Nephron progenitor cell (in vitro differentiated cells): ENCODE data around the gene SPDYE16.
A peak's percentile ranks its signal among the peaks of the same experiment; 100 is the strongest.
"Not testable (repeated sequence)": the region's sequence is repeated elsewhere in the genome, so short reads cannot be mapped to it uniquely, and the experiment has no call there.

Experiments used
- DNase-seq: peaks from one replicate; pipeline ENCODE4 v3.0.0; 2021
- H3K27ac Mint-ChIP-seq: 2 replicates; pipeline ENCODE4 v1.8.0; 2021; ENCODE audit warnings: mild to moderate bottlenecking, moderate library complexity, mixed read lengths
- H3K27me3 Mint-ChIP-seq: 2 replicates; pipeline ENCODE4 v1.8.0; 2021; ENCODE audit warnings: mild to moderate bottlenecking, low read depth, mixed read lengths; ENCODE audit not compliant: poor library complexity
- H3K36me3 Mint-ChIP-seq: 2 replicates; pipeline ENCODE4 v1.8.0; 2021; ENCODE audit warnings: low read depth, mixed read lengths
- H3K4me1 Mint-ChIP-seq: 2 replicates; pipeline ENCODE4 v1.8.0; 2021; ENCODE audit warnings: mixed read lengths
- H3K4me3 Mint-ChIP-seq: 2 replicates; pipeline ENCODE4 v1.8.0; 2021; ENCODE audit warnings: mild to moderate bottlenecking, moderate library complexity, mixed read lengths
- H3K9me3 Mint-ChIP-seq: 2 replicates; pipeline ENCODE4 v1.8.0; 2021; ENCODE audit warnings: mild to moderate bottlenecking, moderate library complexity, mixed read lengths

The SPDYE16 gene, protein sequence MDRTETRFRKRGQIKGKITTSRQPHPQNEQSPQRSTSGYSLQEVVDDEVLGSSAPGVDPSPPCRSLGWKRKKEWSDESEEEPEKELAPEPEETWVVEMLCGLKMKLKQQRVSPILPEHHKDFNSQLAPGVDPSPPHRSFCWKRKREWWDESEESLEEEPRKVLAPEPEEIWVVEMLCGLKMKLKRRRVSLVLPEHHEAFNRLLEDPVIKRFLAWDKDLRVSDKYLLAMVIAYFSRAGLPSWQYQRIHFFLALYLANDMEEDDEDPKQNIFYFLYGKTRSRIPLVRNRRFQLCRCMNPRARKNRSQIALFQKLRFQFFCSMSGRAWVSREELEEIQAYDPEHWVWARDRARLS

DNA sequence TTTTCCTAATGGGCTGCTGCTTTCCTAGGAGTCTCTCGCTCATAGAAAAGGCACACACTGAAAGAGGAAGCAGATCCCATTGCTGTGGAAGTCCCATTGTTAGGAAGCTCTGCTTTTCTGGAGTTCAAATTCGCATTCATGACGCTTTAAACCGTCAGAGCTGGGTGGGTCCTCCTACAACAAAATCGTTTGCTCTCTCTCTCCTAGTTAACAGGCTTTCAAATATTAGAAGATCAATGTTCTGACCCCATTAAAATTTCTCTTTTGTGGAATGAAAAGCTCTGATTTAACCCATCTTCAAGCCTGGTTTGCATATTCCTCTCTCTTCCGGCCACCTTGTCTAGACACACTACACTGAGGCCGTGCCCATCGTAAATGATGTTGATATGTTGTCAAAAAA lies at the start of gene SPDYE16:
Gene SPDYE16 (minus strand): TSS at position 101 of the 400 bp plus-strand sequence. CDS start 1,838 bp downstream, outside the sequence.
- H3K4me1 Mint-ChIP-seq, H3K27me3 Mint-ChIP-seq, DNase-seq, H3K27ac Mint-ChIP-seq, H3K4me3 Mint-ChIP-seq, H3K9me3 Mint-ChIP-seq, H3K36me3 Mint-ChIP-seq: not testable (repeated sequence)

DNA sequence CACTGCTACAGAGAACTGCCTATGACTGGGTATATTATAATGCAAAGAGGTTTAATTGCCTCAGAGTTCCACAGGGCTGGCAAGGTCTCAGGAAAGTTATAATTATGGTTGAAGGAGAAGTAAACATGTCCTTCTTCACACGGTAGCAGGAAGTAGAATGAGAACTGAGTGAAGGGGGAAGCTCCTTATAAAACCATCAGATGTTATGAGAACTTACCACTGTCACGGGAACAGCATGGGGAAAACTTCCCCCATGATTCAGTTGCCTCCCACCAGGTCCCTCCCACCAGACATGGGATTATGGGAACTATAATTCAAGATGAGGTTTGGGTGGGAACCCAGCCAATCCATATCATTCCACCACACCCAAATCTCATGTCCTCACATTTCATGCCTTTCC lies 49.6 kb upstream of the SPDYE16 start:
- not testable (repeated sequence) for H3K4me1 Mint-ChIP-seq, H3K4me3 Mint-ChIP-seq, H3K27ac Mint-ChIP-seq, H3K27me3 Mint-ChIP-seq, DNase-seq
- peaks cover 56% of the 10 kb centered on the region for H3K36me3 Mint-ChIP-seq
- peaks cover 44% of the 10 kb centered on the region for H3K9me3 Mint-ChIP-seq

- not testable (repeated sequence) for DNase-seq, H3K4me1 Mint-ChIP-seq, H3K27me3 Mint-ChIP-seq, H3K4me3 Mint-ChIP-seq, H3K27ac Mint-ChIP-seq
- Mint-ChIP-seq H3K36me3 (peaks cover 61% of the 10 kb centered on the region), H3K9me3 (peaks cover 36% of the 10 kb centered on the region)
Observed at GRCh38 chr7:76591602-76592304, 48.7 kb upstream of the SPDYE16 start.

DNA sequence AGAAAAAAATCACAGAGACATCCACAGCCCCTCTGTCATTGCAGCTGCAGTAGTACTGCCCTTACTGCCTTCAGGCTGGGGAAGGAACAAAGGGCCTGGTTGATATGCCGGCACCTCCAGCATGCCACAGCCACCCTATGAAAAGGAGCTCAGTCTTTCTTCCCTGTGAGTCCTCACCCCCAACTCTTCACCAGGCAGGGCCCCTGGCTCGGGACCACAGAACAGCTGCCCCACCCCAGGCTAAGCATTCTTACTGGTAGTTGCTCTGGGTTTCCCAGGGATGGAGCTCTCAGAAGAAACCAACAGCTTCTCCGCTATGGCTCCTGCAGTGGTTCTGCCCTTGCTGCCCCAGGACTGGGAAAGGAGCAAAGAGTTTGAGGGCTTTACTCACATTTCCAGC lies 47.9 kb upstream of the SPDYE16 start:
- DNase-seq, H3K27ac Mint-ChIP-seq, H3K4me3 Mint-ChIP-seq, H3K4me1 Mint-ChIP-seq, H3K27me3 Mint-ChIP-seq: not testable (repeated sequence)
- Mint-ChIP-seq H3K9me3 (peaks cover 29% of the 10 kb centered on the region), H3K36me3 (peaks cover 56% of the 10 kb centered on the region)

DNA sequence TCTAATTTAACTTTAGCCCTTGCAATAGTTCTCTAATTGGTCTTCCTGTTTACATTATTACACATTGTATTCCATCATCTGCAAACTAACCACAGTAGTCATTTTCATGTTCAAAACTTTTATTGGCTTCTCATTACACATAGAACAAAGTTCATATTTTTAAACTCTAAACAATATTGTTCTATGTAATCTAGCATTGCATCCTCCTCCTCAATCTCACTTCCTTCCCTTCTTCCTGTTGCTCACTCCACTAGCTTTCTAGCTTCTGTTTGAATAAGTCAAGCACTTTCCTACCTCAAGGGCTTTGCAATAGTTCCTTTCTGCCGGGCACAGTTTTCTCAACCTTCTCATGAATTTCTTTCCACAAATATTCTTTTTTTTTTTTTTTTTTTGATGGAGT lies 45.5 kb upstream of the SPDYE16 start:
- not testable (repeated sequence) for H3K27ac Mint-ChIP-seq, H3K9me3 Mint-ChIP-seq, DNase-seq, H3K4me1 Mint-ChIP-seq, H3K27me3 Mint-ChIP-seq, H3K4me3 Mint-ChIP-seq
- peaks cover 50% of the 10 kb centered on the region for H3K36me3 Mint-ChIP-seq

DNA sequence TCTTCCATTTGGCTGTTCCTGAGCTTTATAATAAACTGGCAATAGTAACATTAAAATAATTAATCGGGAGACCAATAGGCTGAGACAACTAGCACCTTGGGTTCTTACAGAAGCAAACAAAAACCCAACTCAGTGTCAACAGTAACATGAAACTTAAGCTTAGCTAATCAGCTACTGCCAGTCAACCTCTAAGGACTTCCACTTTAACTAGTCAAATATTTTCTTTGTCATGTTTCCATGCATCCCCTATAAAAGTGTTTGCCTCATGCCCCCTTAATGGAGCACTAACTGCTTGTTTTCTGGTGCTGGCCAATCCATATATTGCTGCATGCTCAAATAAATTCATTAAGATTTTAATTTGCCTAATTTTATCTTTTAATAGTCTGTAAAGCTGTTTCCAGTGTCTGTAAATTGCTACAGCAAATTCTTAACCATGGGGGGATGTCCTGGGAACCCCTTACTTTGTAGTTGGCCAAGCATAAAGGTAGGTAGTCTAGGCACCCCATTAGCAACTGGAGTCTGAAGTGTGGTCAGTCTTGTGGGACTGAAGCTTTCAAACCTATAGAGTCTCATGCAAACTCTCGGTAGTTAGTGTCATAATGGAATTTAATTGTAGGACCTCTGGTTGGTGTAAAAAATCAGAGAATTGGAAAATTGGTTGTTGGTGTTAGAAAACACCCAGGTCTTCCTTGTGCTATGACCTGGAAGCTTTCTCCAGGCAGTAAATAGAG lies 43.7 kb upstream of the SPDYE16 start:
- not testable (repeated sequence) for H3K4me1 Mint-ChIP-seq, H3K9me3 Mint-ChIP-seq, H3K4me3 Mint-ChIP-seq, H3K27ac Mint-ChIP-seq, H3K27me3 Mint-ChIP-seq, DNase-seq
- H3K36me3 Mint-ChIP-seq = peaks cover 40% of the 10 kb centered on the region

GRCh38 chr7:76583636-76584281 lies 40.7 kb upstream of the SPDYE16 start:
- H3K27ac Mint-ChIP-seq = peak overlapping the region; percentile 60
- peaks cover 34% of the 10 kb centered on the region for H3K36me3 Mint-ChIP-seq
- H3K4me3 Mint-ChIP-seq, H3K9me3 Mint-ChIP-seq, DNase-seq, H3K27me3 Mint-ChIP-seq, H3K4me1 Mint-ChIP-seq: not testable (repeated sequence)

DNA sequence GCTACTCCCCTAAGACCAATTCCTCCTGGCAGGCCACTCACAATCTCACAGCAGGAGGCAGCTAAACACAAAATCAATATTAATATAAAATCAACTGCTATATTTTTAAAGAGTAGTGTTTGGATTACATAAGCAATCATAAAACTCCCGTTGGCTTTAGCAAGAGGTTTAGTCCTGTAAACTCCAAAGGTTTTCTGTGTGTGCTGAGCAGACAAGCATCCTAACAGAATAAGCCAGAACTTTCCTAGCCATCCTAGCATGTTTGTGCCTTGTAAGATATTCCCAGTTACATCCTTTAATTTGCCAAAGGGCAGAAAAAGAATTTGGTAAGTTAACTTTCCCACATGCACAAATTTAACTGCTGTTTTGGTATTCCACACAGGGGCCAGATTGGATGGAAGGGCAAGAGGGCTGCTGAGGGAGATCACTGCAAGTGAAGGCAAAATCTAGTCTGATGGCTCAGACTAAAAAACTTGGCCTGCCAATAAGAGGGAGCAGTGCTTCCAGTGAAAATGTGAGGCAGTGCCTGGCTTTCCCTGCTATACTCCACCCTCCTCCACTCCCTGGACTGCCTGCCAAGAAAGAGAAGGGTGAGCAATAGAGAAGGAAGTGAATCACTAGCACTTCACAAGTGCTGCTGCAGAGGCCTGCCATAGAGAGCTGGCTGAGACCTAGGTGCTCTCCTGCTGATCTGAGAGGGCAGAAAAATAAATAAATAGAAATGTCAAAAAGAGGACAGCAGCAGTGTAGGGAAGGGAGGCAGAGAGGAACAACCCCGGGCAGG lies 39.9 kb upstream of the SPDYE16 start:
- not testable (repeated sequence) for H3K4me3 Mint-ChIP-seq, H3K9me3 Mint-ChIP-seq, DNase-seq, H3K27me3 Mint-ChIP-seq, H3K4me1 Mint-ChIP-seq
- H3K36me3 Mint-ChIP-seq = peaks cover 30% of the 10 kb centered on the region
- H3K27ac Mint-ChIP-seq = peak overlapping the region; percentile 59

DNA sequence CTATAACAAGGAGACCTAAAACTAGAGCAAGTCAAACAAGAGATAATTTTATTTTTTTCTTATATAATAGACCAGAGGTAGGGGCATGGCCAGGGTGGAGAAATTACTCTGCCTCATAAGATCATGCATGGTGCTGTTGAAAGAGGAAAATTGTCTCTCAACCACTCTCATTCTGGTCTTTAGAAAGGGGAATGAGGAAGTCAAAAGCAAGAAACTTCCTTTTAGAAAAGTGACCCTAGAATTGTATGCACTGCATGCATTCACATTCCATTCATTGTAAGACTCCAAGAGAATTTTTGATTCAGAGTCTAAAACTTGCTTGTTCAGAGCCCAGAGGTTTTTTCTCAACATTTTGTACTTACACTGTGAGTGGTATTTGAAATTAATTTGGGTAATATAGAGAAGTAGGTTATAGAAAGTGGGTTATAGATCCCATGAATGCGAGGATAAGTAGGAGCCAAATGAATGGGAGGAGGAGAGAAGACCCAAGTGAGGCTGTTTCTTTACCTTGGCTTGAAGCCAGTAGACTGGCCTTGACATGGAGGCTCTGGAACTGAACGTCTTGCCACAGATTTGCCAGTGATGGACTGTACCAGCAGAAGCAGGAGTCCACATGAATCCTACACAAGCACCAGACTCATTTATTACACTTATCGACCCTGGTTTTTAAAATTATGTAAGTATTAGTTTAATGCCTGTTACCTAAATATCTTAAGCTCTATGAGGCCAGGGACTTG lies 33.0 kb upstream of the SPDYE16 start:
- not testable (repeated sequence) for H3K4me3 Mint-ChIP-seq, H3K9me3 Mint-ChIP-seq, H3K27ac Mint-ChIP-seq, H3K27me3 Mint-ChIP-seq, H3K36me3 Mint-ChIP-seq, DNase-seq, H3K4me1 Mint-ChIP-seq

GRCh38 chr7:76575431-76575830 lies 32.3 kb upstream of the SPDYE16 start:
- not testable (repeated sequence) for H3K27ac Mint-ChIP-seq, H3K27me3 Mint-ChIP-seq, H3K4me1 Mint-ChIP-seq, H3K9me3 Mint-ChIP-seq, H3K4me3 Mint-ChIP-seq, H3K36me3 Mint-ChIP-seq, DNase-seq

GRCh38 chr7:76572296-76572695 lies 29.2 kb upstream of the SPDYE16 start:
- not testable (repeated sequence) for H3K4me3 Mint-ChIP-seq, H3K27me3 Mint-ChIP-seq, DNase-seq, H3K27ac Mint-ChIP-seq, H3K4me1 Mint-ChIP-seq, H3K9me3 Mint-ChIP-seq
- peaks cover 21% of the 10 kb centered on the region for H3K36me3 Mint-ChIP-seq

GRCh38 chr7:76570324-76570775 lies 27.3 kb upstream of the SPDYE16 start:
- peaks cover 25% of the 10 kb centered on the region for H3K9me3 Mint-ChIP-seq
- H3K36me3 Mint-ChIP-seq = peaks cover 40% of the 10 kb centered on the region
- not testable (repeated sequence) for DNase-seq, H3K4me1 Mint-ChIP-seq, H3K4me3 Mint-ChIP-seq, H3K27me3 Mint-ChIP-seq
- H3K27ac Mint-ChIP-seq = peak overlapping the region; percentile 84

DNA sequence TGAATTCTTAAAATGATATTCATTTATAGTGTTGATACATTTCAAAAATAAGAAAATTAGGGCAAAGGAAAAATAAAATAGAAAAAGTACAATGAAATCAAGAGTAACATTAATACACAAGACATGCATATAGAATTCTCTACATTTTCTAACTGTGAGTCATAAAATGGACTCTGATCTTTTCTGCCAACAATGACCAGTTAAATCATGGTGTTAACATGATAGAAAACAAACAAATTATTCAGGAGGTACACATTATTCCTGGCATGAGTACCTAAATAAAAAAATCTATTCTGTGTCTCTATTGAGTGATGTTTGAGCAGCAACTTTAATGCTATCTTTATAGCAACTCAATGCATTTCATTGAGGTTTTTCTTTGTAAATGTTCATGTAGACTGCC lies 25.6 kb upstream of the SPDYE16 start:
- not testable (repeated sequence) for H3K27ac Mint-ChIP-seq, H3K4me1 Mint-ChIP-seq, H3K4me3 Mint-ChIP-seq, DNase-seq, H3K27me3 Mint-ChIP-seq
- peaks cover 35% of the 10 kb centered on the region for H3K9me3 Mint-ChIP-seq
- H3K36me3 Mint-ChIP-seq = peaks cover 53% of the 10 kb centered on the region
